A673 (cell line): ENCODE measurements around the gene CEP97. TPM values are rescaled to one million over a fixed set of nuclear protein-coding genes. Genes with fewer than 3 reads are reported as not detected.
"Not testable (repeated sequence)": the region's sequence is repeated elsewhere in the genome, so short reads cannot be mapped to it uniquely, and the experiment has no call there.

Experiments used
- BruUV-seq: library from RNA; stranded (reverse); fragments of 400-500 nt; replicated peaks from 2 replicates; lab custom pipeline; 2021; lab: Mats Ljungman, UMichigan
- CTCF ChIA-PET: fragments of 300-600 bp; sonication (Branson Sonifier 250); formaldehyde crosslinking; loops from one replicate; lab custom pipeline; 2022; ENCODE audit warnings: antibody characterized with exemption; lab: Charles Lee
- POLR2A ChIA-PET: fragments of 300-600 bp; sonication (Branson Sonifier 250); formaldehyde crosslinking; loops from one replicate; lab custom pipeline; 2022; ENCODE audit warnings: antibody characterized with exemption; ENCODE audit not compliant: low non-redundant PET; lab: Charles Lee
- DNase-seq: peaks from one replicate; pipeline ENCODE4 v3.0.0-alpha.2; 2015; ENCODE audit warnings: low spot score
- H3K27ac ChIP-seq: fragments of 200-600 bp; sonication (generic); 2 replicates; pipeline ENCODE4 v1.5.1; 2016; ENCODE audit warnings: mixed run types, low read depth, mild to moderate bottlenecking, mixed read lengths, antibody characterized with exemption, low read length; ENCODE audit not compliant: poor library complexity, severe bottlenecking
- H3K27me3 ChIP-seq: fragments of 200-600 bp; sonication (generic); replicated peaks from 2 replicates; pipeline ENCODE4 v1.6.1; 2017; ENCODE audit warnings: mixed run types, low read depth, mild to moderate bottlenecking, mixed read lengths, antibody characterized with exemption, low read length; ENCODE audit not compliant: insufficient read depth, poor library complexity
- H3K36me3 ChIP-seq: fragments of 200-600 bp; sonication (generic); 2 replicates; pipeline ENCODE4 v1.6.1; 2016; ENCODE audit warnings: mixed run types, mild to moderate bottlenecking, mixed read lengths, antibody characterized with exemption, low read length; ENCODE audit not compliant: insufficient read depth, poor library complexity, severe bottlenecking
- H3K4me1 ChIP-seq: fragments of 200-600 bp; sonication (generic); 2 replicates; pipeline ENCODE4 v1.6.1; 2017; ENCODE audit warnings: mixed run types, mild to moderate bottlenecking, mixed read lengths, antibody characterized with exemption, low read length; ENCODE audit not compliant: insufficient read depth, poor library complexity, severe bottlenecking
- H3K4me3 ChIP-seq: fragments of 200-600 bp; sonication (generic); 2 replicates; pipeline ENCODE4 v1.5.1; 2016; ENCODE audit warnings: low read depth, mixed run types, mild to moderate bottlenecking, mixed read lengths, low read length; ENCODE audit not compliant: poor library complexity, severe bottlenecking
- H3K9me3 ChIP-seq: fragments of 200-600 bp; sonication (generic); 2 replicates; pipeline ENCODE4 v1.6.1; 2016; ENCODE audit warnings: mixed run types, low read depth, mild to moderate bottlenecking, mixed read lengths, antibody characterized with exemption, low read length; ENCODE audit not compliant: poor library complexity, severe bottlenecking
- CTCF ChIP-seq: fragments of 300-800, 200-600 bp; sonication (generic); conservative IDR thresholded peaks from 2 replicates; pipeline ENCODE4 v1.5.1; 2017; ENCODE audit warnings: low read depth, mild to moderate bottlenecking, antibody characterized with exemption, low read length, moderate library complexity, mixed read lengths
- EZH2 ChIP-seq: fragments of 200-600 bp; sonication (generic); IDR thresholded peaks from 2 replicates; pipeline ENCODE4 v1.6.1; 2017; ENCODE audit warnings: borderline replicate concordance, low read depth, mild to moderate bottlenecking, mixed read lengths, antibody characterized with exemption, low read length; ENCODE audit not compliant: poor library complexity, severe bottlenecking
- intact Hi-C: fragments of 100-400 bp; cut with micrococcal nuclease; formaldehyde crosslinking; loops from one replicate; pipeline ENCODE4 v1.10.0; 2022; ENCODE audit not compliant: unreplicated experiment
- total RNA-seq: library from RNA; stranded (reverse); gene quantifications from 2 replicates; pipeline ENCODE4 v1.2.3, GENCODE V29; 2021

Gene CEP97
- total RNA-seq, 1 experiment from 2014 or later, result 19.7 TPM

DNA sequence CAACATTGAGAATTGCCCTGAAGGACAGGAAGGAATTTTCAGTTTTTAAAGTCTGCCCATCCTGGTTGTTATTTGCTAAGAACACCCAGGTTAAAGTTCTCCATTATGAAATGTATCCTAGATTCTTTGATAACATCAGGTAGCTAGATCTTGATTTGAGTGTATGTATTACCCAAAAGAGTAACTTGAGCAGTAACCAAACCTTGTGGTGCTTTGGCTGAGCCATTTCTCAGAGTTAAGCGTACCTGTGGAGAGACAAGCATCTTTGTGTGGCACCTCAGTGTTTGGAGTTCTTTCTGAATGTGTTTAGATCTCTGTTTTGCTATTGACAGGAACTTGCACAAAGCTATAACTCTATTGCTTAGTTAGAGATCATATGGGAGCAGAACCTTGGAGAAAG lies 20.4 kb downstream of the CEP97 start:
- BruUV-seq, result no TSS peak
- no peaks in the 10 kb centered on the region for H3K9me3 ChIP-seq
- no peaks in the 10 kb centered on the region for H3K27me3 ChIP-seq
- CTCF ChIA-PET, result no interaction called here
- H3K4me3 ChIP-seq, result no peak overlapping the region
- no peak for DNase-seq
- POLR2A ChIA-PET, result no interaction called here
- no peaks in the 10 kb centered on the region for H3K4me1 ChIP-seq
- no peak overlapping the region for H3K27ac ChIP-seq
- H3K36me3 ChIP-seq, result no peaks in the 10 kb centered on the region
- intact Hi-C loops, result no loop called here
- TF ChIP-seq CTCF (no peak), EZH2 (no peak)

- H3K9me3 ChIP-seq, H3K27ac ChIP-seq, DNase-seq, BruUV-seq, POLR2A ChIA-PET, intact Hi-C loops, H3K27me3 ChIP-seq, H3K4me3 ChIP-seq, H3K36me3 ChIP-seq, H3K4me1 ChIP-seq, CTCF ChIA-PET: not testable (repeated sequence)
Measured at GRCh38 chr3:101745934-101746333, 21.5 kb downstream of the CEP97 start.

DNA sequence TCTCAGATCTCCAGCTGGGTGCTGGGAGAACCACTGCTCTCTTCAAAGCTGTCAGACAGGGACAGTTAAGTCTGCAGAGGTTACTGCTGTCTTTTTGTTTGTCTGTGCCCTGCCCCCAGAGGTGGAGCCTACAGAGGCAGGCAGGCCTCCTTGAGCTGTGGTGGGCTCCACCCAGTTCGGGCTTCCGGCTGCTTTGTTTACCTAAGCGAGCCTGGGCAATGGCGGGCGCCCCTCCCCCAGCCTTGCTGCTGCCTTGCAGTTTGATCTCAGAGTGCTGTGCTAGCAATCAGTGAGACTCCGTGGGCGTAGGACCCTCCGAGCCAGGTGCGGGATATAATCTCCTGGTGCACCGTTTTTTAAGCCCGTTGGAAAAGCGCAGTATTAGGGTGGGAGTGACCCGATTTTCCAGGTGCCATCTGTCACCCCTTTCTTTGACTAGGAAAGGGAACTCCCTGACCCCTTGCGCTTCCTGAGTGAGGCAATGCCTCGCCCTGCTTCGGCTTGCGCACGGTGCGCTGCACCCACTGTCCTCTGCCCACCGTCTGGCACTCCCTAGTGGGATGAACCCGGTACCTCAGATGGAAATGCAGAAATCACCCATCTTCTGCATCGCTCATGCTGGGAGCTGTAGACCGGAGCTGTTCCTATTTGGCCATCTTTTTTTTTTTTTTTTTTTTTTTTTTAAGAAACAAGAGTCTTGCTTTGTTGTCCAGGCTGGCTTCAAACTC lies 29.1 kb downstream of the CEP97 start:
- H3K4me1 ChIP-seq, DNase-seq, H3K4me3 ChIP-seq, intact Hi-C loops, CTCF ChIA-PET, POLR2A ChIA-PET, BruUV-seq, H3K27me3 ChIP-seq, H3K27ac ChIP-seq, H3K9me3 ChIP-seq: not testable (repeated sequence)
- peaks cover 42% of the 10 kb centered on the region for H3K36me3 ChIP-seq

DNA sequence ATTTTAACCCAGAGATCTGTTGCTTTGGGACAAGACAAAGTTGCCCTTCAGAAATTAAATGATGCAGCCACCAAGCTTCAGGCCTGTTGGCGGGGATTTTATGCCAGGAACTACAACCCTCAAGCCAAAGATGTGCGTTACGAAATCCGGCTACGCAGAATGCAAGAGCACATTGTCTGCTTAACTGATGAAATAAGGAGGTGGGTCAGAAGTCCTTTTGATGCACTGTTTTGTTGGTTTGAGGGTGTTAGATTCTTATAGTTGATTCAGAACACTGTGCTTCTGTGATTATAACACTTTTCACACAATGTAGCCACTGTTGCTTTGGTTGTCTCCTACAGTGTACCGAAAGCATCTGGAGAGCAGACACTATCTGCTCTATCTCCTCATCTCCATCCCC lies 33.8 kb downstream of the CEP97 start:
- ChIA-PET POLR2A (no interaction called here), CTCF (no interaction called here)
- no peak for DNase-seq
- Histone ChIP-seq H3K9me3 (no peaks in the 10 kb centered on the region), H3K36me3 (peaks cover 64% of the 10 kb centered on the region), H3K4me3 (no peak overlapping the region), H3K4me1 (no peaks in the 10 kb centered on the region), H3K27me3 (no peaks in the 10 kb centered on the region), H3K27ac (no peak overlapping the region)
- no TSS peak for BruUV-seq
- intact Hi-C loops, result no loop called here
- no peak for TF ChIP-seq CTCF
